IgD-negative memory B cell (primary cell): ENCODE data around the gene HYDIN. TPM values are rescaled to one million over a fixed set of nuclear protein-coding genes. Genes with fewer than 3 reads are reported as not detected.
A peak's percentile ranks its signal among the peaks of the same experiment; 100 is the strongest.

Source experiments
- H3K27ac Mint-ChIP-seq, 3 donors: one replicate each; pipeline ENCODE4 v1.8.0; 2020 to 2022; ENCODE audit warnings: mild to moderate bottlenecking in 3 of 3, mixed read lengths in 3 of 3, moderate library complexity in 1 of 3
- H3K27me3 Mint-ChIP-seq: one replicate; pipeline ENCODE4 v1.8.0; 2021; ENCODE audit warnings: mixed read lengths
- H3K36me3 Mint-ChIP-seq: one replicate; pipeline ENCODE4 v1.8.0; 2020; ENCODE audit warnings: mild to moderate bottlenecking, mixed read lengths
- H3K4me1 Mint-ChIP-seq, 3 donors: one replicate each; pipeline ENCODE4 v1.8.0; 2020 to 2022; ENCODE audit warnings: mixed read lengths in 3 of 3, mild to moderate bottlenecking in 1 of 3
- H3K4me3 Mint-ChIP-seq, 4 donors: one replicate each; pipeline ENCODE4 v1.8.0; 2020 to 2022; ENCODE audit warnings: mild to moderate bottlenecking in 4 of 4, mixed read lengths in 4 of 4, moderate library complexity in 3 of 4
- H3K9me3 Mint-ChIP-seq, 3 donors: one replicate each; pipeline ENCODE4 v1.8.0; 2020 to 2021; ENCODE audit warnings: mixed read lengths in 3 of 3, mild to moderate bottlenecking in 1 of 3
- polyA plus RNA-seq: library from polyadenylated mRNA; unstranded; fragments of 300-500 nt; fragmentation: Illumina TruSeq; gene quantifications from one replicate; pipeline ENCODE4 v1.2.3, GENCODE V29; 2021

Gene HYDIN
- polyA plus RNA-seq, 1 donor from 2014 or later, result not detected

- Mint-ChIP-seq H3K27me3 (no peaks in the 10 kb centered on the region), H3K4me1 (peaks cover 0 to 2% (median 0%) of the 10 kb centered on the region in 3 donors), H3K9me3 (no peaks in the 10 kb centered on the region), H3K27ac (no peak overlapping the region), H3K4me3 (no peak overlapping the region), H3K36me3 (peaks cover 8% of the 10 kb centered on the region)
These were observed 460.3 kb downstream of the HYDIN start for GRCh38 chr16:70770291-70770625.

GRCh38 chr16:70769761-70770160 is 460.8 kb downstream of the HYDIN start:
- Mint-ChIP-seq H3K4me1 (peaks cover 0 to 2% (median 0%) of the 10 kb centered on the region in 3 donors), H3K4me3 (no peak overlapping the region), H3K36me3 (peaks cover 6% of the 10 kb centered on the region), H3K27ac (no peak overlapping the region), H3K27me3 (no peaks in the 10 kb centered on the region), H3K9me3 (no peaks in the 10 kb centered on the region)

GRCh38 chr16:70769131-70769530 is 461.4 kb downstream of the HYDIN start:
- Mint-ChIP-seq H3K27ac (no peak overlapping the region), H3K36me3 (peaks cover 6% of the 10 kb centered on the region), H3K27me3 (no peaks in the 10 kb centered on the region), H3K4me1 (peaks cover 0 to 2% (median 0%) of the 10 kb centered on the region in 3 donors), H3K4me3 (no peak overlapping the region), H3K9me3 (no peaks in the 10 kb centered on the region)

- Mint-ChIP-seq H3K27me3 (no peaks in the 10 kb centered on the region), H3K9me3 (no peaks in the 10 kb centered on the region), H3K4me1 (peaks cover 0 to 2% (median 0%) of the 10 kb centered on the region in 3 donors), H3K36me3 (peaks cover 4% of the 10 kb centered on the region), H3K4me3 (no peak overlapping the region), H3K27ac (peak overlapping the region in 1 of 3 donors; percentile 71)
These were observed 462.3 kb downstream of the HYDIN start for GRCh38 chr16:70768203-70768580.

- H3K27ac Mint-ChIP-seq, result no peak overlapping the region
- no peaks in the 10 kb centered on the region for H3K27me3 Mint-ChIP-seq
- no peaks in the 10 kb centered on the region for H3K9me3 Mint-ChIP-seq
- H3K4me1 Mint-ChIP-seq, result peaks cover 0 to 2% (median 0%) of the 10 kb centered on the region in 3 donors
- H3K36me3 Mint-ChIP-seq, result peaks cover 2% of the 10 kb centered on the region
- no peak overlapping the region for H3K4me3 Mint-ChIP-seq
These were observed 462.9 kb downstream of the HYDIN start for GRCh38 chr16:70767377-70768202.

- Mint-ChIP-seq H3K9me3 (no peaks in the 10 kb centered on the region), H3K27ac (peak overlapping the region in 1 of 3 donors; percentile 31), H3K36me3 (no peaks in the 10 kb centered on the region), H3K27me3 (no peaks in the 10 kb centered on the region), H3K4me1 (no peaks in the 10 kb centered on the region), H3K4me3 (no peak overlapping the region)
These were observed 463.9 kb downstream of the HYDIN start for GRCh38 chr16:70766658-70767057.

GRCh38 chr16:70766176-70766575 is 464.3 kb downstream of the HYDIN start:
- no peaks in the 10 kb centered on the region for H3K4me1 Mint-ChIP-seq
- no peak overlapping the region for H3K27ac Mint-ChIP-seq
- H3K27me3 Mint-ChIP-seq, result no peaks in the 10 kb centered on the region
- no peaks in the 10 kb centered on the region for H3K9me3 Mint-ChIP-seq
- no peaks in the 10 kb centered on the region for H3K36me3 Mint-ChIP-seq
- H3K4me3 Mint-ChIP-seq, result no peak overlapping the region

- no peaks in the 10 kb centered on the region for H3K9me3 Mint-ChIP-seq
- H3K36me3 Mint-ChIP-seq, result no peaks in the 10 kb centered on the region
- H3K27me3 Mint-ChIP-seq, result no peaks in the 10 kb centered on the region
- H3K4me1 Mint-ChIP-seq, result no peaks in the 10 kb centered on the region
- no peak overlapping the region for H3K27ac Mint-ChIP-seq
- peak overlapping the region in 1 of 4 donors; percentile 47 for H3K4me3 Mint-ChIP-seq
These were observed 465.0 kb downstream of the HYDIN start for GRCh38 chr16:70765491-70765890.

GRCh38 chr16:70764632-70765031 is 465.9 kb downstream of the HYDIN start:
- Mint-ChIP-seq H3K4me1 (no peaks in the 10 kb centered on the region), H3K27ac (no peak overlapping the region), H3K36me3 (no peaks in the 10 kb centered on the region), H3K9me3 (no peaks in the 10 kb centered on the region), H3K4me3 (no peak overlapping the region), H3K27me3 (no peaks in the 10 kb centered on the region)

GRCh38 chr16:70760221-70760620 is 470.3 kb downstream of the HYDIN start:
- H3K9me3 Mint-ChIP-seq, result no peaks in the 10 kb centered on the region
- H3K27me3 Mint-ChIP-seq, result no peaks in the 10 kb centered on the region
- no peak overlapping the region for H3K4me3 Mint-ChIP-seq
- H3K4me1 Mint-ChIP-seq, result no peaks in the 10 kb centered on the region
- H3K36me3 Mint-ChIP-seq, result peaks cover 3% of the 10 kb centered on the region
- peak overlapping the region in 1 of 3 donors; percentile 27 for H3K27ac Mint-ChIP-seq

GRCh38 chr16:70759666-70760065 is 470.9 kb downstream of the HYDIN start:
- H3K36me3 Mint-ChIP-seq, result peaks cover 3% of the 10 kb centered on the region
- no peaks in the 10 kb centered on the region for H3K27me3 Mint-ChIP-seq
- H3K4me1 Mint-ChIP-seq, result no peaks in the 10 kb centered on the region
- no peaks in the 10 kb centered on the region for H3K9me3 Mint-ChIP-seq
- H3K27ac Mint-ChIP-seq, result peak overlapping the region in 1 of 3 donors; percentile 27
- no peak overlapping the region for H3K4me3 Mint-ChIP-seq

- H3K36me3 Mint-ChIP-seq, result peaks cover 3% of the 10 kb centered on the region
- H3K9me3 Mint-ChIP-seq, result no peaks in the 10 kb centered on the region
- no peaks in the 10 kb centered on the region for H3K4me1 Mint-ChIP-seq
- H3K27me3 Mint-ChIP-seq, result no peaks in the 10 kb centered on the region
- H3K27ac Mint-ChIP-seq, result peak overlapping the region in 1 of 3 donors; percentile 23
- H3K4me3 Mint-ChIP-seq, result no peak overlapping the region
These were observed 471.7 kb downstream of the HYDIN start for GRCh38 chr16:70758786-70759185.

Other genes starting within 250 kb of the HYDIN start
- gene CMTR2, start 58.7 kb upstream of the HYDIN start, polyA plus RNA-seq, result 27.7 TPM
- not detected for gene CALB2, start 128.0 kb upstream of the HYDIN start, polyA plus RNA-seq
- gene TLE7, start 211.3 kb upstream of the HYDIN start, polyA plus RNA-seq, result not detected
- 6.5 TPM for gene ZNF23, start 231.5 kb upstream of the HYDIN start, polyA plus RNA-seq